GM19351 (cell line): Measurements from ENCODE around the gene SNX33.
A peak's percentile ranks its signal among the peaks of the same experiment; 100 is the strongest.

ENCODE experiments used
- ATAC-seq: cut with Tn5 transposase; IDR thresholded peaks from one replicate; pipeline ENCODE4 v1.9.1; 2021; ENCODE audit warnings: mild to moderate bottlenecking, moderate library complexity; ENCODE audit not compliant: unreplicated experiment

The SNX33 gene

DNA sequence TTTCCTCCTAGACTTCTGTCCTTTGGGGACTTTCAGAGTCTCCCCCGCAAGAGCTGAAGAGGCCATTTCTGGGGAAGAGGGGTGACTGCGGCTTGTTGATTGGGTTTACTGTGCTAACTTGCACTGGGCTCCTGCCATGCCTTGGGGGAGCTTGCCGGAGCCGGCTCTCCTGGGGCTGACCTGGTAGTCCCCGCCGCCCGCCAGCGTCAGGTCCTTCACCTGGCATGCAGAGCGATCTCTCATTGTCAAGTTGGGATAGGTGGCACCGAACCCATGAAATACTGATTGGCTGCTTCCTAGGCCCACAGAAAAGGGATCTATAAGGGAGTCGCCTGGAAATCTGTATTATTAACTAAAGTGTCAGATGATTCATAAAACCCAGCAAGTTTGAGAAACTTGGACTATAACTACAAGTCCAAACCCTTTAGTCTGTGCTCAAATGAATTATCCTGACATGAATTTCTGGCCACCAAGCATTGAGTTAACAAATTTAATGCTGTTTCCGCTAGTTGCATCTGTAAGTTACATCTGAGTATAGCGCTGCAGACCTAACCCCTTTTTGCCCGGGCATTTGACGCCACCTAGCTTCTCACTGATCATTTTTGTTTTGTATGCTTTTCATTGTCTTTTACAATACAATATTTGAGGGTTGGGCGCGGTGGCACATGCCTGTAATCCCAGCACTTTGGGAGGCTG, 7.1 kb upstream of the SNX33 start:
- ATAC-seq, result peak; percentile 33

DNA sequence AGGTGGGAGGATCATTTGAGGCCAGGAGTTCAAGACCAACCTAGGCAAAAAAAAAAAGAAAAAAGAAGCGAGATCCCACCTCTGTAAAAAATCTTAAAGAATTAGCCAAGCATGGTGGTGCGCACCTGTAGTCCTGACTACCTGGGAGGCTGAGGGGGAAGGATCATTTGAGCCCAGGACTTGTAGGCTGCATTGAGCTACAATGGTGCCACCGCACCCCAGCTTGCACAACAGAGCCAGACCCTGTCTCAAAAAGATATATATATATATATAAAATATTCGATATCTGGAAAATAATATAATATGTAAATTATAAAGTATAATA, 6.6 kb upstream of the SNX33 start:
- no peak for ATAC-seq

DNA sequence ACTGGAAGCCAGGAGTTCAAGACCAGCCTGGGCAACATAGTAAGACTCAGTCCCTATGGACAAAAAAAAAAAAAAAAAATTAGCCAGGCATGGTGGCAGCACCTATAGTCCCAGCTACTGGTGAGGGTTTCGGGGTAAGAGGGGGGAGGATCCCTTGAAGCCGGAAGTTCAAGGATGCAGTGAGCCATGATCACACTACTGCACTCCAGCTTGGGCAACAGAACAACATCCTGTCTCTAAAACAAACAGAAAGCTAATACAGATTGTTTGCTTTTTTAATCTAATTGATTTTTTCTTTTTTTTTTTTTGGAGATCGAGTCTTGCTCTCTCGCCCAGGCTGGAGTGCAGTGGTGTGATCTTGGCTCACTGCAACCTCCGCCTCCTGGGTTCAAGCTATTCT, 6.1 kb upstream of the SNX33 start:
- ATAC-seq, result no peak

GRCh38 chr15:75644376-75644775, 3.3 kb upstream of the SNX33 start:
- ATAC-seq, result no peak

DNA sequence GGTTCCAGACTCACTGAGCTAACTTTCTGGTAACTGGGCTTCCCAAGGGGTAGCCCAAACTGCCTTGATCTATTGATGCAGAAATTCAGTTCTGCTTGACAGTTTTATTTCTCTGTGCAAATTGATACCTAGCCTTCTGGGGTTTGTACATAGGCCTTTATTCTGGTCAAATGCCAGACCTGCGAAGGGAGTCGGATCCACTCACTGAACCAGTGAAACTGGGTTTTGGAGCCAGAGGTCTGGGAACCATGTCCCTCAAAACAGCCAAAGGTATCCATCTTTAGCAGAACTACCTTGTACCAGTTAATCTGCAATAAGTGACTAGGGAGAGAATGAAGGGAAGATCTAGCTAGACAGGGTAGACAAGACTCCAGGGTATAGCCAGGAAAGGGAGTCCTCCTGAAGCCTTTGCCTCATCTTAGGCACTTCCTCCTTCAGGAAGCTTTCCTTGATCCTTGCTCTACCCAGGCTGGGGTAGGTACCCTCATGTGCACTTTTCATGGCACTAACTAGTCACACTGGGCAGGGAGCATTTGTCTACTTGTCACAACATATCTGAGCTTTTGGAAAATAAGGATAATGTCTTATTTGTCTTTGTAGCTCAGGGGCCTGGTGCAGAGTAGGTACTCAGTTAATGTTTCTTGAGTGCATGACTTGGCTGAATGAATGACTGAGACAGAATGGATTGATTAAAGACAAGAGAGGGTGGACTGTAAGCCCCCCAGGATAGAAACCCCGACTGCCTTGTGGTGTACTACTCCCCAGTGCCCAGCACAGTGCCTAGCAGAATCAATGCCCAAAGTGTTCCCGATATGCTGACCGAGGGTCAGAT, 1.4 kb upstream of the SNX33 start:
- ATAC-seq, result no peak

DNA sequence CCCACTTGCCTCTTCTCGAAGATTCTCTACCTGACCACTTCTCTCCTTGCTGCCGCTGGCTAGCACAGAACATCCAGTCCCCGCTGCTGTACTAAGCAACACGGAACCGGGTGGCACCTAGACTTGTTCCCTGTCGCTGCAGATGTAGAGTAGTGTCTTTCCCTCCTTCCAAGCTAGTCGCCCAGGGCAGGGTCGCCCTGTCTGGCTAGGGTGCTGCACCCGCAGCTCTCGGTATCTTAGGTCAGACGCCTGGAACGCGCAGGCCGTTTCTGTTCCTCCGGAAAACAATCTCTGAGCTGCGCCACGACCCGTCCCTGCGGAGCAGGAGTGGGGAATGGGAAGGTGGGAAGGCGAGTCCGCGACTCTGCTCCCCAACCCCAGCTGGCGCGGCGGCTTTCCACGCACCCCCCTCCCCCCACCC, 758 bp upstream of the SNX33 start:
- ATAC-seq, result no peak

- ATAC-seq, result no peak
Observed at GRCh38 chr15:75648156-75649000, 666 bp downstream of the SNX33 start.

DNA sequence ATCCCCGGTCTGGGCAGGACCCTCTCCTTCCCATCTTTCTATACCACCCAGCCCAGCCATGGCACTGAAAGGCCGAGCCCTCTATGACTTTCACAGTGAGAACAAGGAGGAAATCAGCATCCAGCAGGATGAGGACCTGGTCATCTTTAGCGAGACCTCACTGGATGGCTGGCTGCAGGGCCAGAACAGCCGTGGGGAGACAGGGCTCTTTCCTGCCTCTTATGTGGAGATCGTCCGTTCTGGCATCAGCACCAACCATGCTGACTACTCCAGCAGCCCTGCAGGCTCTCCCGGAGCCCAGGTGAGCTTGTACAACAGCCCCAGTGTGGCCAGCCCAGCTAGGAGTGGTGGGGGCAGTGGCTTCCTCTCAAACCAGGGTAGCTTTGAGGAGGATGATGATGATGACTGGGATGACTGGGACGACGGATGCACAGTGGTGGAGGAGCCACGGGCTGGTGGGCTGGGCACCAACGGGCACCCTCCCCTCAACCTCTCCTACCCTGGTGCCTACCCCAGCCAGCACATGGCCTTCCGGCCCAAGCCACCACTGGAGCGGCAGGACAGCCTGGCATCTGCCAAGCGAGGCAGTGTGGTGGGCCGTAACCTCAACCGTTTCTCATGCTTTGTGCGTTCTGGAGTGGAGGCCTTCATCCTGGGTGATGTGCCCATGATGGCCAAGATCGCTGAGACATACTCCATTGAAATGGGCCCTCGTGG, 1.5 kb downstream of the SNX33 start:
- no peak for ATAC-seq

GRCh38 chr15:75649848-75650247, 2.1 kb downstream of the SNX33 start:
- ATAC-seq, result no peak

GRCh38 chr15:75650908-75651809, 3.4 kb downstream of the SNX33 start:
- no peak for ATAC-seq

DNA sequence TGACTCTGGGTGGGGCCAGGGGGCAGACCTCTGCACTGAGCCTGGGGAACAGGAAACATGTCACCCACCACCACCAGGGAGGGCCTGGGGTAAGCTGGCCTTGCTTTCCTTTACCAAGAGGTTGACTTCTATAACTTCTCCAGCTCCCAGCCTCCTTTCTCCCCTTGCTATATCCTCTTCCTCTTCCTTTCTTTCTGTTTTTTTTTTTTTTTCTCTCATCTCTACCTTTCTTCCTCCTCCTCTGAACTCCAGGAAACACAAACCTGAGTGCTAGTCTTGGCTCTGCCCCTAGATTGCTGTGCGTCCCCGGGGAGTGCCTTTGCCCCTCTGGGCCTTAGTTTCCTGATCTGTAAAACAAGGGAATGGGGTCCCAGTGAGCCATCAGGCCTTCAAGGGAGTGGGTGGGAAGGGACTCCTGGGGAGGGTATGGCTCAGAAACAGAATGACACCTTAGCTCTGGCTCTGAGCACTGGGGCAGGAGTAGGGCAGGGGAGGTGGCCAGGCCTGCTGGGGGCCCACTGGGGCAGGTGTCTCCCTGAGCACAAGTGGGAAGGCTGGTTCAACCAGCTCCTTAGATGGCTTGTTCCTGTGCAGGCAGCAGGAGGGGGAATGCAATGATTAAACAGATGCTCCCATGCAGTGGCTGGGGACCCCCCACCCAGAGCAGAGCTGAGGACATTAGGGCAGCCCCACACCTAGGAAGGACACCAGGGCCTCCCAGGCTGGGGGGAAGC, 4.3 kb downstream of the SNX33 start:
- no peak for ATAC-seq

GRCh38 chr15:75653347-75653913, 5.7 kb downstream of the SNX33 start:
- no peak for ATAC-seq

DNA sequence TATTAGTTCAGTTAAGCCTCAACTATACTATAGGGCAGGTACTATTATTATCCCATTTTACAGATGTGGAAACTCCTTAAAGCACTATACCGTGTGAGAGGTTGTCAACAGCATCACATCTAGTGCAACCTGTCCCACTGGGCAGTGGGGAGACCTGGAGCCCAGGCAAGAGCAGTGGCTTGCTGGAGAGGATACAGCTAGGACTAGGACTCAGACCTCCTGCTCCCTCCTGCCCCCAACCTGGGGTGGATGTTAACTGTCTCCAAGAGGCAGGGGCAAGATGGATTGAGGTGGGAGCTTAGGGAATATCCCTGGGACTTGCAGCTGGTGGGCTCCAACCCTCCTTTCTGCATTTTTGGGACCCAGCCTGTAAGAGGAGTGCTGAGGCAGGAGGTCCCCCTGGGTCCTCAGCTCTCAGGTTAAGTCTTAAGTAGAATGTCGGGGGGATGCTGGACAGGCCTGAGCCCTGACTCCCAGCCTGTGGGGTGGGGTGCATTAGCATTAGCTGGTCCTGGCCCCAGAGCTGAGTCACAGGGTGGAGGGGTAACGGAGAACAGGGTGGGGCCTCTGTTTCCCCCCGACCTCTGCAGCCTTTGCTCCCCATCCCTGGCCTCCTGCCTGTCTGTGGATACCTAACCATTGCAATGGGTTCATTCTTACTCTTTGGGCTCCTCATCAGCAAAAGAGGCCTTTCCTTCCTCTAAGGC, 6.6 kb downstream of the SNX33 start:
- no peak for ATAC-seq

DNA sequence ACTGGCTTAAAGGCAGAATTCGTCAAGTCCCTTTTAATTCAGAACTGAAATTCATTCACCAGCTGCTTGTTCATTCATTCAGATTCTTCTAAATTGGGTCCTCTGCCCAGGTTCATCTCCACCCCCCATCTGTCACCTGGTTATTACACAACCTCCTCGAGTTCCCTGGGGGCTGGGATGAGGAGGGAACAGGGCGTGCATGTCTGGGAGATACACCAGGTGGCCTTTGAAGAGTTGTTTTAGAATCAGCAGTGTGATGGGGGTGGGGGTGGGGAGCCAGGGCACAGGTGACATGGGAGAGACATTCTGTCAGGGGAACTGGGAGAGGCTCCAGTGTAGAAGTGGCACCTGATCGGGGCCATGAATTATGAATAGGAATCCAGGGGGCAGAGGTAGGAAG, 8.2 kb downstream of the SNX33 start:
- no peak for ATAC-seq

DNA sequence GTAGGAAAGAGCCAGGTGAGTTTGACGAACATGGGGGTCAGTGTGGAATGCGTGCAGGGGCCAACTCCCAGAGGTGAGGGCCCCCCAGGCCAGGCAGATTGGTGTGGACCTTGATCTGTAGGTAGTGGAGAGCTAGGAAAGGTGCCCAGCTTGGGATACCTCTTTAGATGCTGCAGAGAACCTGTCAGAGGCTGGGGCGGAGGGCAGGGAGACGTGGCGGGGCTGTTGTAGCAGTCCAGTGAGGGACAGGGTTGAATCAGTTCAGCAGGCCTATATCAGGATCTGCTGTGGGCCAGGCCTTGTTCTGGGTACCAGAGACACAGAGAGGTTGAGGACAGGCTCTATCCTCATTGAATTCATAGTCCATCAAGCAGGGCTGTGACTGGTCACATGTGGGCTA, 8.6 kb downstream of the SNX33 start:
- ATAC-seq, result no peak

DNA sequence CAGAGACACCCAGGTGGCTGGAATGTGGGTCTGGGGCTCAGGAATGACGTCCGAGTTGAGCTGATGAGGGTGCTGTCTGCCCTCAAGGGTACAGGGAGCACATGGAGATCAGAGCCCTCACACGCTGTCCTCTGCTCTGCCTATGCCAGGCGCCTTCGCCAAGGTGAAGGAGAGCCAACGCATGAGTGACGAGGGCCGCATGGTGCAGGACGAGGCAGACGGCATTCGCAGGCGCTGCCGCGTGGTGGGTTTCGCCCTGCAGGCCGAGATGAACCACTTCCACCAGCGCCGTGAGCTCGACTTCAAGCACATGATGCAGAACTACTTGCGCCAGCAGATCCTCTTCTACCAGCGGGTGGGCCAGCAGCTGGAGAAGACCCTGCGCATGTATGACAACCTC, 9.1 kb downstream of the SNX33 start:
- ATAC-seq, result no peak

DNA sequence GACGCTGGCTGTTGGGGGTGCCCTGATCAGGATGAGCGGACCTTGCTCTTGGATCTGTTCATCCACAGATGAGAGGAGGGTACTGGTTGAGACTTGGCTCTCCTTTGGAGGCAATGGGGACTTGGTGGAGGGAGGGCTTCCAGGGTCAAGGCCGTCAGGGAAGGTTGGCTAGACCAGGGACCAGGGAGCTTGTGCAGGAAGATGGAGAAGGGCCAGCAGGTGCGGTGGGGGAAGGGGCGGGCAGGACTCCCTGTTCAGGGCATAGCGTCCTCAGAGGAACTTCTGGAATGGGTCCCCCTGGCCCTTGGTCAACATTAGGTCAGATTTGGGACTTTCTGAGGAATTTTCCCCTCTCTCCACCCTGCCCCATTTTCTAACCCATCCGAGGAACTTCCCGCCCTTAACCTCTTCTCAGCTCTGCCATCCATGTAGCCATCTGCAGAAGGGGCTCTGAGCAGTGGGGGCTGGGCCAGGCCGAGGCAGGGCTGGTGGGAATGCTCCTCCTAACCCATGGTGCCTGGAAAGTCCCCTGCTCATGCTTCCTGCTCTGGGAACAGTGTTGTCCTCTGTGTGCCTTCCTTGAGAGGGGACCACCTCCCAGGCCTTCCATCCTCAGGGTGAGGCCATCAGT, 11.5 kb downstream of the SNX33 start:
- no peak for ATAC-seq
